Mucosa of rectum (tissue), 2 donors: ENCODE measurements around the gene TBX10.
A peak's percentile ranks its signal among the peaks of the same experiment; 100 is the strongest.
"Not testable (repeated sequence)": the region's sequence is repeated elsewhere in the genome, so short reads cannot be mapped to it uniquely, and the experiment has no call there.

Experiments
- H3K27ac ChIP-seq, 2 donors: one replicate each; pipeline ENCODE4 v1.7.0; 2013; ENCODE audit warnings: inconsistent platforms in 2 of 2, low read depth in 2 of 2, low read length in 2 of 2
- H3K27me3 ChIP-seq, 2 donors: one replicate each; pipeline ENCODE4 v1.7.0; 2013; ENCODE audit warnings: low read length in 2 of 2; ENCODE audit not compliant: control insufficient read depth in 2 of 2, insufficient read depth in 2 of 2
- H3K36me3 ChIP-seq, 2 donors: one replicate each; pipeline ENCODE4 v1.7.0; 2013; ENCODE audit warnings: low read length in 2 of 2; ENCODE audit not compliant: control insufficient read depth in 2 of 2, insufficient read depth in 2 of 2
- H3K4me1 ChIP-seq, 2 donors: one replicate each; pipeline ENCODE4 v1.7.0; 2013; ENCODE audit warnings: low read length in 2 of 2, mild to moderate bottlenecking in 1 of 2; ENCODE audit not compliant: control insufficient read depth in 2 of 2, insufficient read depth in 2 of 2
- H3K4me3 ChIP-seq, 2 donors: one replicate each; pipeline ENCODE4 v1.7.0; 2013; ENCODE audit warnings: low read length in 2 of 2
- H3K9ac ChIP-seq, 2 donors: one replicate each; pipeline ENCODE4 v1.7.0; 2013; ENCODE audit warnings: low read length in 2 of 2, low read depth in 1 of 2, mild to moderate bottlenecking in 1 of 2
- H3K9me3 ChIP-seq, 2 donors: one replicate each; pipeline ENCODE4 v1.7.0; 2013; ENCODE audit warnings: low read length in 2 of 2; ENCODE audit not compliant: control insufficient read depth in 2 of 2
- donor health status: healthy.
- donor health status: Normal muscosa, but diverticular disease.

The TBX10 gene

DNA sequence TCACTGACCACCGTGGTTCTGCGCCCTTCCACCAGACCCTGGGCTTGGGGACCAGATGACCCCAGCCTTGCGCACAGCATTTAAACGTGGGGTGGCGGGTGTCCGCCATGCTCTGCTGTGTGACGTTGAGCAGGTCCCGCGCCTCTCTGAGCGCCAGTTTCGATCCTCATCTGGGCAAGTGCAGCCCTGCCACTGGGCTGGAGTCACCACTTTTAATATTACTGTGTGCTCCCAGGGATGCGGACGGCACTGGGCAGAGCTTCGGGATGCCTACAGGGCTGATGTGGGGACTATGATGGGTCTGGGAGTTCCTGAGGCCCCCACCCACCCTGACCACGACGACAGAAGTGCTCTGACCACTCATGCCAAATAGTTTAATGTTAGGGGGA lies 8.6 kb downstream of the TBX10 start:
- H3K27ac ChIP-seq, result peak overlapping the region; percentile 96 to 98
- no peaks in the 10 kb centered on the region for H3K9me3 ChIP-seq
- no peaks in the 10 kb centered on the region for H3K36me3 ChIP-seq
- H3K4me3 ChIP-seq, result peak overlapping the region; percentile 78 to 87
- no peaks in the 10 kb centered on the region for H3K27me3 ChIP-seq
- peaks cover 35 to 58% of the 10 kb centered on the region in 2 donors for H3K4me1 ChIP-seq
- H3K9ac ChIP-seq, result peak overlapping the region; percentile 88 to 94

DNA sequence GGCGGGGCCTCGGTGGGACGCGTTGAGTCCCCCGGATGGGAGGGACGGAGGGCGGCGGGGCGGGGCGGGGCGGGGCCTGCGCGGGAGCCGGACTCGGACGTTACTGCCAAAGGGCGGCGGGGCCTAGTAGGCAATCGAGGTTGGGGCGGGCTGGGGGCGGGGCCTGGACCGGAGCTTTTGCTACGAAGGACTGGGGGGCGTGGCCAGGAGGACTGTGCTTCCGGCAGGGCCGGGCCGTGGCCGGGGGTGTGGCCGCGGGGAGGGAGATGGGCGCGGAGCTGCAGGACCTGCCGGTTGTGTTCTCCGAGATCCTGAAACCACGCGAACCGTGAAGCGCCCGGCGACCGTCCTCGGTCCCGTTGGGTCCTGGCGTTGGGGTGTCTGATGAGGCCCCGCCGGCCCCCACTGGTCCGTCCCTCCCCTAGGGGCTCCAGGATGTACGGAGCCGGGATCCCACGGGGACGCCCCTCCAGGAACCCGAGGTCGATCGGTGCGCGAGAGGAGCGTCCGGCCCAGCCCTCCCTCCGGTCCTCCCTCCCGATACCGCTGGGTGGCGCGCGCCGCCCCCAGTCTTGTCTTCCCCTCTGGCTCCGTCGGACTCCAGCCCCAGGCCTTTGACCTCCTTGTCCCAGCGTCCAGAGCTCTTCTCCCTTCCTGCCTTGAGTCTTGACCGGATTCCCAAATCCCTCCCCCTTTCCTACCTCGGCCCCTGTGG lies 9.2 kb downstream of the TBX10 start:
- peaks cover 35 to 58% of the 10 kb centered on the region in 2 donors for H3K4me1 ChIP-seq
- peak overlapping the region; percentile 88 to 94 for H3K9ac ChIP-seq
- no peaks in the 10 kb centered on the region for H3K36me3 ChIP-seq
- H3K27me3 ChIP-seq, result no peaks in the 10 kb centered on the region
- H3K27ac ChIP-seq, result peak overlapping the region; percentile 96 to 98
- H3K9me3 ChIP-seq, result no peaks in the 10 kb centered on the region
- peak overlapping the region; percentile 78 to 87 for H3K4me3 ChIP-seq

DNA sequence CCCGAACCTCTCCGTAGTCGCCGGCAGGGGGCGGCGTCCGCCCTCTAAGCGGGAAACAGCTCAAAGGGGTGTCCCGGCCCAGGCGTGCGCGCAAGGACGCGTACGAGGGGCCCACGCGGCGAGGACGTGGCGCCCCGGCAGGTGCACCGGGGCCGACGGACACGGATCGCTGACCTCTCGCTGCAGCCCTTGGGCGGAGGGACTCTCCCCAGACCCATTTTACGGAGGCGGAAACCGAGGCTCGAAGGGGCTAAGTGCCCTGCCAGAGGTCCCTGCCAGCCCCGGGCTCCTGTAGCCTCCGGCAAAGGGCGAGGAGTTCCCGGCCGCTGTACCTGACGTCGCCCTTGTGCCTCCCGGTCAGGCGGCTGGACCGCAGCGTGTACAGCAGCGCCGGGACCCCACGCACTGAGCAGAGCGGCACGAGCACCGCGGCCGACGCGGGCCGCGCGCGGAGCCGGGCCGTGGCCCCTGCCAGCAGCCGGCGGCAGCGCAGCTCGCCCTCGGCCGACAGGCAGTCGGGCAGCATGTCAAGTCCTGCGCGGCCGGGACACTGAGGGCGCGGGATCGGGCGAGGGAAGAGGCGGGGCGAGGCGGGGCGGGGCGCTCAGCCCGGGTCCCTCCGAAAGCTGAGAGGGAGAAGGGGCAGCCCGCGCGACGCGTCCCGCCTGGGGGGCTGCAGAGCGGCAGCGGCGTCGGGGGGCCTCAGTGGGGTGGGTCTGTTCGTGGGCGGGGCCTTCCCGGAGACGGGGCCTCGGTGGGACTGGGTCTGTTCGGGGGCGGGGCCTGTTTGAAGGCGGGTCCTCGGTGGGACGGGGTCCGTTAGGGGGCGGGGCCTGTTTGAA lies 10.0 kb downstream of the TBX10 start, which contains the start of gene NUDT8:
Gene NUDT8, minus strand, starts transcription at position 552 of the 842 bp plus-strand sequence. Its CDS starts 26 bp downstream, at position 526.
- peak within 1 kb of the TSS; percentile 78 to 87 for H3K4me3 ChIP-seq
- H3K27ac ChIP-seq, result peak within 1 kb of the TSS; percentile 96 to 98
- peaks cover 35 to 52% of the 10 kb centered on the region in 2 donors for H3K4me1 ChIP-seq
- H3K36me3 ChIP-seq, result no peaks in the 10 kb centered on the region
- H3K9ac ChIP-seq, result peak within 1 kb of the TSS; percentile 88 to 94
- no peaks in the 10 kb centered on the region for H3K9me3 ChIP-seq
- H3K27me3 ChIP-seq, result no peaks in the 10 kb centered on the region

DNA sequence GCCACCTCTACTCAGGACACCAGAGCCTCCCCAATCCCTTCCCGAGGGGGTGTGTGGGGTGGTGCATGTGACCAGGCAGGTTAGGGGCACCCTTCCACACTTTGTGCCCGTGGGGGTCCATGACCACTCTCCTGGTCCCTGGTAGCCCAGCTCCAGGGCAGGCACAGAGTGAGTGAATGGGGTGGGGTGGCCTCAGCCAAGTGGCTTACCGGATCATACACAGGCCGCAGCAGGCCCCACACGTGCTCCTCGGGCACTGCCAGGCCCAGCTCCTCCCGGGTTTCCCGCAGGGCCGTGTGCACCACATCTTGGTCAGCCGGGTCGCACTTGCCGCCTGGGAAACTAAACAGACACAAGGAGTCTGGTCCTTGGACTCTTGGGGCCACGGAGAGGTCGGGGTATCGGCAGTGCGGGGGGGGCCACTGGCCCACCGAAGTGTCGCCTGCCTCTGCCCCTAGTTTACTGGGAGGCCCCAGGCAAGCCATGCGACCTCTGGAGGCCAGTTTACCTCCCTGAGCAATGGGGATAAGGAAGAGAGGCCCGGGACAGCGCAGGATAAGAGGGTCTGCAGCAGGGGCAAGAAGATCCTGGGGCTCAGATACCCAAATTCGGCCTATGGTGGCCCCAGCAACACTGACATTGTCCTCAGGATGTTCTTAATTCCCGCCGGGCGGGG lies 10.7 kb downstream of the TBX10 start:
- H3K4me1 ChIP-seq, result peaks cover 32 to 45% of the 10 kb centered on the region in 2 donors
- H3K36me3 ChIP-seq, result no peaks in the 10 kb centered on the region
- H3K4me3 ChIP-seq, result peak overlapping the region; percentile 75 to 78
- peak overlapping the region in 1 of 2 donors; percentile 84 for H3K9ac ChIP-seq
- H3K27ac ChIP-seq, result peak overlapping the region in 1 of 2 donors; percentile 94
- no peaks in the 10 kb centered on the region for H3K27me3 ChIP-seq
- H3K9me3 ChIP-seq, result no peaks in the 10 kb centered on the region

- Histone ChIP-seq H3K27ac (no peak overlapping the region), H3K4me3 (no peak overlapping the region), H3K9me3 (no peaks in the 10 kb centered on the region), H3K4me1 (peaks cover 32 to 37% of the 10 kb centered on the region in 2 donors), H3K36me3 (no peaks in the 10 kb centered on the region), H3K27me3 (no peaks in the 10 kb centered on the region), H3K9ac (no peak overlapping the region)
Observed at GRCh38 chr11:67627812-67628624, 11.5 kb downstream of the TBX10 start.

- Histone ChIP-seq H3K27ac (no peak overlapping the region), H3K9ac (no peak overlapping the region), H3K36me3 (no peaks in the 10 kb centered on the region), H3K4me1 (peaks cover 27 to 32% of the 10 kb centered on the region in 2 donors), H3K9me3 (no peaks in the 10 kb centered on the region), H3K4me3 (no peak overlapping the region), H3K27me3 (no peaks in the 10 kb centered on the region)
Observed at GRCh38 chr11:67627441-67627811, 12.1 kb downstream of the TBX10 start.

GRCh38 chr11:67626970-67627369 lies 12.6 kb downstream of the TBX10 start:
- H3K27me3 ChIP-seq, result no peaks in the 10 kb centered on the region
- no peak overlapping the region for H3K9ac ChIP-seq
- no peaks in the 10 kb centered on the region for H3K36me3 ChIP-seq
- no peak overlapping the region for H3K27ac ChIP-seq
- H3K4me1 ChIP-seq, result peaks cover 23 to 27% of the 10 kb centered on the region in 2 donors
- no peaks in the 10 kb centered on the region for H3K9me3 ChIP-seq
- H3K4me3 ChIP-seq, result no peak overlapping the region

DNA sequence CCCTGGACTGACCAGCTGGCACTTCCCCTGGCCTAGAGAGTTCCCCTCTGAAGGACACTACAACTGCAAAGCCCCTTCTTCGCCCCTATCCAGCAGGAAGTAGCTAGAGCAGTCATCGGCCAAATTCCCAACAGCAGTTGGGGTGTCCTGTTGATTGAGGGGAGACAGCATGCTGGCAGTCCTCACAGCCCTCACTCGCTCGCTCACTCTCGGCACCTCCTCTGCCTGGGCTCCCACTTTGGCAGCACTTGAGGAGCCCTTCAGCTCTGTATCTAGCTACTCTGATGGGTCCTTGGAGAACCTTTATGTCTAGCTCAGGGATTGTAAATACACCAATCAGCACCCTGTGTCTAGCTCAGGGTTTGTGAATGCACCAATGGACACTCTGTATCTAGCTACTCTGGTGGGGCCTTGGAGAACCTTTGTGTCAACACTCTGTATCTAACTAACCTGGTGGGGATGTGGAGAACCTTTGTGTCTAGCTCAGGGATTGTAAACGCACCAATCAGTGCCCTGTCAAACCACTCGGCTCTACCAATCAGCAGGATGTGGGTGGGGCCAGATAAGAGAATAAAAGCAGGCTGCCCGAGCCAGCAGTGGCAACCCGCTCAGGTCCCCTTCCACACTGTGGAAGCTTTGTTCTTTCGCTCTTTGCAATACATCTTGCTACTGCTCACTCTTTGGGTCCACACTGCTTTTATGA lies 13.3 kb downstream of the TBX10 start:
- peaks cover 19 to 20% of the 10 kb centered on the region in 2 donors for H3K4me1 ChIP-seq
- H3K27me3 ChIP-seq, H3K27ac ChIP-seq, H3K9me3 ChIP-seq, H3K4me3 ChIP-seq, H3K36me3 ChIP-seq, H3K9ac ChIP-seq: not testable (repeated sequence)

DNA sequence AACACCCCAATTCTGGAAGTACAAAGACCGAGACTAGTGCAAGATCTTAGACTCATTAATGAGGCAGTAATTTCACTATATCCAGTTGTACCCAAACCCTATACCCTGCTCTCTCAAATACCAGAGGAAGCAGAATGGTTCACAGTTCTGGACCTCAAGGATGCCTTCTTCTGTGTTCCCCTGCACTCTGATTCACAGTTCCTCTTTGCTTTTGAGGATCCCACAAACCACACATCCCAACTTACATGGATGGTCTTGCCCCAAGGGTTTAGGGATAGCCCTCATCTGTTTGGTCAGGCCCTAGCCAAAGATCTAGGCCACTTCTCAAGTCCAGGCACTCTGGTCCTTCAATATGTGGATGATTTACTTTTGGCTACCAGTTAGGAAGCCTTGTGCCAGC lies 15.8 kb downstream of the TBX10 start:
- H3K4me1 ChIP-seq, H3K4me3 ChIP-seq, H3K36me3 ChIP-seq, H3K27me3 ChIP-seq, H3K9me3 ChIP-seq, H3K9ac ChIP-seq, H3K27ac ChIP-seq: not testable (repeated sequence)
